ENCODE data around the gene SLC35E1. TPM values are rescaled to one million over a fixed set of nuclear protein-coding genes. Genes with fewer than 3 reads are reported as not detected.

SLC35E1 gene
- total RNA-seq = 34.7 and 45.4 TPM in 2 replicates

GRCh38 chr19:16572332-16573211 lies at the start of gene SLC35E1:
Gene SLC35E1 (minus strand): TSS chr19:16572415. CDS start chr19:16572364, 51 bp downstream.

GRCh38 chr19:16542045-16542909 lies 29.9 kb downstream of the SLC35E1 start, which contains the start of gene CHERP:
Gene CHERP (minus strand): TSS chr19:16542437. CDS start chr19:16542378, 59 bp downstream.

Small RNA genes lying within 50 kb of the gene (small RNA-seq; reads per million reads assigned to genes)
- not detected for gene RN7SL146P

Other genes with a start within 250 kb of the SLC35E1 start
- gene KLF2, start 247.6 kb downstream of the SLC35E1 start, total RNA-seq = 6.0 and 8.4 TPM in 2 replicates
- 11.4 and 13.4 TPM in 2 replicates for gene EPS15L1, start 100.4 kb downstream of the SLC35E1 start, total RNA-seq
- not detected in 2 replicates for gene CALR3, start 76.2 kb downstream of the SLC35E1 start, total RNA-seq
- gene C19orf44, start 76.0 kb downstream of the SLC35E1 start, total RNA-seq = 4.4 TPM in 2 replicates
- 6.6 and 8.0 TPM in 2 replicates for gene CHERP, start 30.0 kb downstream of the SLC35E1 start, total RNA-seq
- 10.1 and 11.4 TPM in 2 replicates for gene MED26, start 55.8 kb upstream of the SLC35E1 start, total RNA-seq
- 51.4 and 64.1 TPM in 2 replicates for gene SMIM7, start 87.7 kb upstream of the SLC35E1 start, total RNA-seq
- 0.97 and 1.3 TPM in 2 replicates for gene TMEM38A, start 88.7 kb upstream of the SLC35E1 start, total RNA-seq
- not detected in 2 replicates for gene NWD1, start 147.4 kb upstream of the SLC35E1 start, total RNA-seq